ENCODE measurements around the gene ANKRD12.

ANKRD12 gene

DNA sequence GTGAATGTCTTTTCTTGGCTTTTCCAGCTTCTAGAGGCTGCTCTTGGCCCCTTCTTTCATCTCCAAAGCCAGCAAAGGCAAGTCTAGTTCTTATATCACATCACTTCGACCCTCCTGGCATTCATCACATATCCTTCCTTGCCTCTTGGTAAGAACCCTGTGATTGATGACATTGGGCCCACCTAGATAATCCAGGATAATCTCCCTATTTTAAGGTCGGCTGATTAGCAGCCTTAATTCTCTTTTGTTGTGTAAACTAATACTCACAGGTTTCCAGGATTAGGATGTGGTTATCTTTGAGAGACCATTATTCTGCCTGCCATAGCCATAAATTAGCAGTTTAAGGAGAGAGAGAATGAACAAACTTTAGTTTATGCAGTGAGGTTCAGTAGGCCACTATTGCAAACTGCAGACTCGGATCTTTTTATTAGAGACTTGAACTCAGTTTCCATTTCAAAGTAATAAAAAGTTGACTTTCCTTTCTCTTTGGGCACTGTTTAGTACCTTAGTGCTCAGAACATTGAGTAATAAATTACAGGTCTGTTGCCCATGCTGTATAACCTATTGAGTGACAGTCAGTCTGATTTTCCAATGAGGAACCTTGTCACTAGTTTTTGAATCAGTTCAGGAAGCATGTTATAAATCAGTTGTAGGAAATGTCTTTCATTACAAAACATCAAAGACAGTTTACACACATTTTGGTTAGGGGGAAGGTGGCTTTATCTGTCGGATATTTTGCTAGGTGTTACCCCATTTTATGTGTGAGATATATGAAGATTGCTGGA, 29.6 kb upstream of the ANKRD12 start:
- DNase-seq: no peak

DNA sequence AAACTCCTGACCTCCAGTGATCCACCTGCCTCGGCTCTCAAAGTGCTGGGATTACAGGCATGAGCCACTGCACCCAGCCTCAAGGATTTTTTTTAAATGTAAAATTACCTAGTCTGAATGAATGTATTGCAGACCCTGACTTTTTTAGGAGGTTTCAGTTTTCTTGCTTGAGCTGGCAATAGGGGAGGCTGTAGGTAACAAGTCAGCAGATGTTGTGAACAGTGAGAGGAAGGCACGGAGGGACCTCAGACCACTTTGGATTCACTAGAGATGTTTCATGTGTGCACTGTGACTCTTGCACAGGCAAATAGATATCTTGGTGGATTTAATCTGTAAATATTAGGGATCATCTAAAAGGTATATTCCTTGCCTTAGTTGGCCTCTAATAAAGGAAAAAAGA, 27.7 kb upstream of the ANKRD12 start:
- DNase-seq: no peak

DNA sequence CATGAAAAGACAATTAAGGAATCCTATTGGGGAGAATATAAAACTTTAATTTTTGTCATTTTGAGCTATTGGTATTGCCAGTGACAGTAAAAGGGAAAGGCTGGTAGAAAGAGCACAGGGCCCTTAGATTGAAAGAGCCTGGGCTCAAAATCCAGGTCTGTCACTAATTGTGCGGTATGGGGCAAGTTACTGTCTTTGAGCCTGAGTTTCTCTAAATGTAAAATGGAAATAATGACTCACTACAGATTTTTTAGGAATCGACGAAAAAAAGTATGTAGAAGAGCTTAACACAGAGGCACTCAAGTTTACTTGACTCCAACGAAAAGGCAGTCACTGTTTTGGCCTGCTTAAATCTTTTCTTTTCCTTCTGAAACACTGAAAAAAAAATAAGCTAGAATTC, 27.1 kb upstream of the ANKRD12 start:
- DNase-seq: no peak

DNA sequence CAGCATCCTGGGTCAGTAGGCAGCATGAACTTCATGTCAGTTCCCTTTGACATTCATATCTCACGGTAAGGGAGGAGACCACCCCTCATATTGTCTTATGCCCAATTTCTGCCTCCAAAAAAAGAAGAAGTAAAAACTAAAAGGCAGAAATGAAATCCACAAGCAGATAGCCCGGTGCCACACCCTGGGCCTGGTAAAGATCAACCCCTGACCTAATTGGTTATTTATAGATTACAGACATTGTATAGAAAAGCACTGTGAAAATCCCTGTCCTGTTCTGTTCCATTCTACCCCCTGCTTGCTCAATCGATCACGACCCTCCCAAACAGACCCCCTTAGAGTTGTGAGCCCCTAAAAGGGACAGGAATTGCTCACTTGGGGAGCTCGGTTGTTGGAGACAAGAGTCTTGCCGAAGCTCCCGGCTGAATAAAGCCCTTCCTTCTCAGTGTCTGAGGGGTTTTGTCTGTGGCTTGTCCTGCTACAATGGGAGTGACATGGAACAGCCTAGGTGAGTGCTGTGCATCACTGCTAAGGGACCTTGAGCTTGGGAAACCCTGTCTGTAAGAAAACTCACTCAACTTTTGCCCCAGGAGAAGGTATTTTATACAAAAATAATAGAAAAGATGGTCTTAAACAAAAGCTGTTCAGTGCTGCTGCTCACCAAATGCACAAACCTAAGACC, 23.0 kb upstream of the ANKRD12 start:
- no peak for DNase-seq

DNA sequence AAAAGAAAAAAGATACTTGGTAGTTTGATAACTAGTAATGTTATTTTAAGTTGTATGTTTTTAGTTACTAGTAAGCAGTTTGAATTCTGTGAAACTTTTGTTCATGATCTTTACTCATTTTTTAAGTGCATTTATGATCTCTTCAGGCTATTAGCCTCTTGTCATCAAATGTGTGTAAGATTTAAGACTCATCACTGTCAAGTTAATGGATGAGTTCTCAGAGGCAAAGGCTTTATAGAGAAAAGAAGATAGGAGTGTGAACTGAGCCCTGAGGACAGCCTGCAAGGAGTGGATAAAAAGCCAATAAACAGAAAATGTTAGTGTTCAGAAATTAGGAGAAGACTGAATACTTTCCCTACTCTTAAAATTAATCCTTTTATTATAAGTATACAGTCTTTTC, 20.6 kb upstream of the ANKRD12 start:
- DNase-seq: no peak

DNA sequence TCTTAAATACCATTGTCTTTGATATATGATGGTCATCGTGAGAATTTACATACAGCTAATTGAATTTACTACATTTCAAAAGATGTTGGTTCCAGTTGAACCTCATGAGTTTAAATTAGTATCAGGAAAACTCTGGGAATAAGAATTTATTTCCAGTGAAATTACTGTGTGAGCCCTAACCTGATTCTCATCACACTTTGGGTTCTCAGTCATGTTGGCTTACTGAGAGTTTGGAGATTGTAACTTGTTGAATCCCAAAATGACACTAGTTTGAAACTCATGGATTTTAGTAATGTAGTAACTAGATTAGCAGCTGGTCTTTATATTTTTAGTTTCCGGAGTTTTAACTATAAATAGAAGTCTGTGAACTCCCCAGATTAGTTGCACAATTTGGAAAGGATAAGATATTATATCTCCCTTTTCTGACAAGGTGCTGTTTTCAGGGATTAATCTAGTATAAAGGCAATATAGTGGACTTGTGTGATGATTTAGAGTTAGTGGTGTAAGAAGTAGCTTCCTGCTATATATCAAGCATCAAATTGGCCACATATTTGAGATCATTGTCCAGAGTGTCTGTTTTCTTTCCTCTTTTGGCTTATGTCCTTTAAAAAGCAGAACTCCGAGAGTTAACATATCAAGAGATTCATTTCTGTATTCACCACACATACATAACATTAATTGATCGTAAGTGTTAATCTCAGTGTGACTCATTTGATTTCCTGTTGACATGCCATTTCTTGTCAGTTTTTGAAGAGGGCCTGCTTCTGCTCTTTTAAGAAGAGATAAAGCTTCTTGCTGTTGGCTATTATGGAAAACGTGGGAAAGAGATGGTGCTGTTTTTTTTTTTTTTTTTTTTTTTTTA, 18.4 kb upstream of the ANKRD12 start:
- DNase-seq: no peak

DNA sequence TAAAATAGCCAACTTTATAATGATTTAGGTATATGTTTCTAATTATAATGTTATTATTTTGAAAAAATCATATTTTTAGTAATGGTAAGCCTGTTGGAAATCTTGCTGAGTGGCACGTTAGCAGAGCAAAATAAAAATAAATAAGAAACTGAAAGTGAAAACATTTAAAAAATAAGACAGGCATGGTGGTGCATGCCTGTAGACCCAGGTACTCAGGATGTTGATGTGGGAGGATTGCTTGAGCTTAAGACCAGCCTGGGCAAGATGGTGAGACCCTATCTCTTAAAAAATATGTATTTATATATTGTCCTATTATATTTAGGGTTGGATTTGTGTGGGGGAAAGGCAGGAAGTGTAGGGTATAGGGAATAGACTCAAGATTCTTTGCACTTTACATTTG, 15.8 kb upstream of the ANKRD12 start:
- no peak for DNase-seq

DNA sequence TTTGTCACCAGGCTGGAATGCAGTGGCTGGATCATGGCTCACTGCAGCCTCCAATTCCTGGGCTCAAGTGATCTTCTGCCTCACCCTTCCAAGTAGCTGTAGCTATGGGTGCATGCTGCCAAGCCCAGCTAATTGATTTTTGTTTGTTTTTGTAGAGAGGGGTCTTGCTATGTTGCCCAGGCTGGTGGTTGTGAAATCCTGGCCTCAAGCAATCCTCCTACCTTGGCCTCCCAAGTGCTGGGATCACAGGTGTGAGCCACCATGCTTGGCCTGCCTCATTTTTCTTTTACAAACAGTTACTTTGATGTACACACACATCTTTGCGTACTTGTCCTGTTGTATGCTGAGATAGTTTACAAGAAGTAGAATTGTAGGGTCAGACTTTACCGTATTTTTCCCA, 13.1 kb upstream of the ANKRD12 start:
- DNase-seq: no peak

DNA sequence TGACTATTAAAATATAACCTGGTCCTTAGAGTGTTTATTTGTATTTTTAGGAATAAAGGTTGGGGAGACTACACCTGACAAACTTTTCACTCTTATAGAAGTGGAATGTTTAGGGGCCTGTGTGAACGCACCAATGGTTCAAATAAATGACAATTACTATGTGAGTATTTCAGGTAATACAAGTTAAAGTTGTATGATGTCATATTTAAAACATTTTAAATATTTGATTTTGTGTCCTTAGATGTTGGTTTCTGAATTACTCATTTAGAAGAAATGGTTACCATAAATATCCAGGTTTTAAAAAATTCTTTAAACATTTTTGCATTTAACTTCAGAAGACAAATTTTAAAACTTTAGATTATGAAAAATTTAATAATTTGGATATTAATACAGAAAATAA, 11.8 kb upstream of the ANKRD12 start:
- no peak for DNase-seq

DNA sequence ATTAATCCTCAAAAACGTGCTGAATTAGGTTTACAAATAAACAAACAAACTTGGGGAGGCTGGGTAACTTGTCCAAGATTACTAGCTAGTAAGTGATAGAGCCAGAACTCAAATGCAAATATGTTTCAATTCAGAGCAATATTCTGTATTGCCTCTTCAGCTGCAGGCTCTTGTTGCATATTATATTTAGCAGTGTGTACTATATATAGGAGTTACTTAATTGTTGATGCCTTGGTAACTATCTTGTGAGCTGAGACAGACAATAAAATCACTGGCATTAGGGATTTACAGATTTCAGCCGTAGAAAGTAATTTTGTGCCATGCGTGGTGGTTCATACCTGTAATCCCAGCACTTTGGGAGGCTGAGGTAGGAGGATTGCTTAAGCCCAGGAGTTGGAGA, 10.2 kb upstream of the ANKRD12 start:
- no peak for DNase-seq

DNA sequence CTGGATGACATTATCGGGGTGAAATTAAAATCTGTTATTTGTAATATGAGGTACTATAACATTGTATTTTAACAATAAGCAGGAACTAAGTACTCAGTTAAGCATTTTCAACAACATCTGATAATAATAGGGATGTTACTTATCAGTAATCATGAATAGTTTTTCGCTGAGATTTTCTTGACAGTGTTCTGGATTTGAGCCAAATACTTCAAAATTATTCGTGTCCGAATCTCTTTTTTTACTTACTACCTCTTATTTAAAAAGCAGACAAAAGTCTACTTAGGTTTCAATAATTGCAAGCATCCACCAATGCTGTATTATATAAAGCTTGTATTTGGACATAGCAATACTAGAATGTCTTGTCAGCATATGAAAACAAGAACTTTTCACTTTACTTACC, 6.4 kb upstream of the ANKRD12 start:
- DNase-seq: no peak

DNA sequence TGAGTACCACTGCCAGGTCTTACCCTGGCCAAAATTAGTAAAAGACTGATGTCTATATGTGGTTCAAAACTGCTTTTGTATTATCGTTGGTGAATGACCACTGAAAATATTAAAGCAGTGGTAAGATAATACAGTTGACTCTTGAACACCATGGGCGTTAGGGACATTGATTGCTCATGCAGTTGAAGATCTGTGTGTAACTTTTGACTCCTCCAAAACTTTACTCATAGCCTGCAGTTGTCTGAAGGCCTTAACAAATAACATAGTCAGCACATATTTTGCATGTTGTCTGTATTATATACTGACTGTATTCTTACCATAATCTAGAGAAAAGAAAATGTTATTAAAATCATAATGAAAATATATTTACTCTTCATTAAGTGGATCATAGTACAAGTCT, 5.8 kb upstream of the ANKRD12 start:
- no peak for DNase-seq

DNA sequence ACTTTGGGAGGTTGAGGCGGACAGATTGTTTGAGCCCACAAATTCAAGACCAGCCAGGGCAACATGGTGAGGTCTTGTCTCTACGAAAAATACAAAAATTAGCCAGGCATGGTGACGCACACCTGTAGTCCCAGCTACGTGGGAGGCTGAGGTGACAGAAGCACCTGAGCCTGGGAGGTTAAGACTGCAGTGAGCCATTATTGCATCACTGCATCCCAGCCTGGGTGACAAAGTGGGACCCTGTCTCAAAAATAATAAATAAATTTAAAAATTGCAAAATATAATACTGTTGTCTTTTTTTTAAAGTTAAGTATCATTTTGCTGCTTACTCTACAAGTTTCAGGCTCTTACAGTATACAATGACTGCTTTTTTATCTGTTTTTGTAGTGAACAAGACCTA, 4.0 kb upstream of the ANKRD12 start:
- no peak for DNase-seq

DNA sequence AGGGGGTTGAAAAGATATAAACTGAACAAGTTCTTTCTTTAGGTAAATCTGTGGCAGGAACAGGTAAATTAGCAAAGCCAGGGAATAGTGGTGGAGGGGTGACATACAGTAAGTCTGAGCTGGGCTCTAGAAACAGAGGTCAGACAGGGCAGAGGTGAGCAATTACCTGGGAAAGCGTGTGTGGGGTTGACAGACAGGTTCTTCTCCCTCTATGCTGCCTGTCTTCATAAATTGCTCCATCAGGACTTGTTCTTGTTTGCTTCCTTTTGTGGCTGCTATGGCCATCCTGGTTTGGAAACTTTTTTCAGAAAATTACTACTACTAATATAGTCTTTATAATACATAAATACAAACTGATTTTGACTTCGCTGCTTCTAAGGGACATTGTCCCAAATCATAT, 3.4 kb upstream of the ANKRD12 start:
- no peak for DNase-seq

DNA sequence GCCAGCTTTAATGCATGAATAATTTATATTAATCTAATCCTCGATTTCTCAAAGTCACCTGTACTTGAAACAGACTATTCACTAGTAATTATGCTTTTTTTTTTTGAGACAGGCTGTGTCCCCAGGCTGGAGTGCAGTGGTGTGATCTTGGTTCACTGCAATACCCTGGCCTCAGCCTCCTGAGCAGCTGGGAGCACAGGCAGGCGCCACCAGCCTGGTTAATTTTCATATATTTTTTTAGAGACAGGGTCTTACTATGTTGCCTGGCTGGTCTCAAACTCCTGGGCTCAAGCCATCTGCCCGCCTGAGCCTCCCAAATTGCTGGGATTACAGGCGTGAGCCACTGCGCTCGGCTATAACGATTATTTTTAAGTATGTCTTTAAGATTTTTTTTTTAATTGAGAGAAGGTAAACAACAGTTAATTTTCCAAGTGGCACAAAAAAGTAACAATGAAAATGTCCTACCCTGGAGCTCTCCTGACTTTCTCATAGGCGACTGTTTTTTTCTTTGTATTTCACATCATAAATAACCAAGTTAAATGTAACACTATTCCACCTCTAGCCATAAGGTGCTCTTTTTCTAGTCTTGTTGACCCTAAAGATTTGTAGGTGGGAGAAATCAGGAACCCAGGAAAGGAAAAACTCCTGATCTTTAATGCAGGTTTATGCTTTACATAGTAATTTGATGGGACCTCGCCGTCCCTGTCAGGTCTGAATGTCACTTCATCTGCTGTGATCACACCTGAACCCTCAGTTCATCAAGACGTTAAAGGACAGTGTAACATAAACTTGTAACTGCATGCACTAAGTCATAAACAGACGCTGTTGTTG, 1.3 kb upstream of the ANKRD12 start:
- no peak for DNase-seq

DNA sequence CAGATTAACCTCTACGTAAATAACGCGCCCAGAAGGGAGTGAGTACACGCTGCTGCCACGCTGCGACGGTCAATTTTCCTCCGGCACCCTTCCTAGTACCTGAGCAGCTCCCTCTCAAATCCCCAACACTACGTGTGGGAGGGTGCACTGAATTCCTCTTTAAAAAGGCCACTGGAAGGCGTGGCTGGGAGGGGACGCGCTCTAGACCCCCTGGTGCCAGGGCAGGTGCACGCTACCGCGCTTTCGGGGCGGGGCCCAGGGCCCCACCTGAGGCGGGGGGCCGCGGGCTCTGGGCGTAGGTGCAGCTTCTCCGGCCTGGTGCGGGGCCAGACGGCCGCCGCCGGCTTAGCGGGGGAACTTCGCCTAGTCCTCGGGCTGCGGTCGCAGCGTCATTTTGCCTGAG, 668 bp upstream of the ANKRD12 start:
- DNase-seq: no peak

DNA sequence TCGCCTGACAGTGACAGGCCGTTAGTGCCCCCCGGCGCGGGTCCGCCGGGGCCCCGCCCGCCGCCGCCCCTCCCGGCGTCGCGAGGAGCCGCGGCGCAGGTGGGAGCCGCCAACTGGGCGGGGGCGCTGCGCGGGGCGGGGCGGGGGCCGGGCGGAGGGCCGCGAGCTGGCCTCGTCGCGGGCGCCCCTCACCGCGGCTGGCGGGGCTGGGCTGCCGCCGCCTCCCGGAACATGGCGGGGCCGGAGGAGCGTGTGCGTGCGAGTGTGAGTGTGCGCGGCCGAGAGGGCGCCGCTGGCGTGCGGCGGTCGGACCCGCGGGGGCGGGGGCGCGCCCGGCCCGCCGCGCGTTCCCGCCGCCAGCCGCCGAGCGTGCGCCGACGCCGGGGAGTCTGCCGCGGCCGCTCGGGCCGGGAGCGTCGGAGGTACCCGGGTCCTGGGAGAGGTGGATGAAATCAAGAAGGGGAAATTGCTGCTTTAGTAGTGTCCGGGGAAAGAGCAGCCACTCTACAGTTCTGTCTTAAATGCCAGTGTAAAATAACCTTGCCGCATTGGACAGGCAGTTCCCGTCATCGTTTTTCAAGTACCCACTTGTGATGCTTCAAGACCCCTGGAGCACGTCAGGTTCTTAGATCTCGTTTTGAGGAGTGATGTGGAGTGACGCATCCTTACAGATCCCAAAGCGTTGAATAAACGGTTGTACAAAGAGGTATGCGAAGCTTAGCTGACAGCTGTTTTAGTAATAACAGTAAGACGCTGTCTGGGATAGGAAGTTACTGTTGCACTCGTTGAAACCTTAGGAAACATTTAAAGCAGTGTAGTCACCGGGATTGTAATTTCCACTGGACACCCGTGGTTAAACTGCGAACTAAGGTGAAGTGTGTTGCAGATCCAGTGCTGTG, 836 bp downstream of the ANKRD12 start:
- DNase-seq: peak; percentile 60

DNA sequence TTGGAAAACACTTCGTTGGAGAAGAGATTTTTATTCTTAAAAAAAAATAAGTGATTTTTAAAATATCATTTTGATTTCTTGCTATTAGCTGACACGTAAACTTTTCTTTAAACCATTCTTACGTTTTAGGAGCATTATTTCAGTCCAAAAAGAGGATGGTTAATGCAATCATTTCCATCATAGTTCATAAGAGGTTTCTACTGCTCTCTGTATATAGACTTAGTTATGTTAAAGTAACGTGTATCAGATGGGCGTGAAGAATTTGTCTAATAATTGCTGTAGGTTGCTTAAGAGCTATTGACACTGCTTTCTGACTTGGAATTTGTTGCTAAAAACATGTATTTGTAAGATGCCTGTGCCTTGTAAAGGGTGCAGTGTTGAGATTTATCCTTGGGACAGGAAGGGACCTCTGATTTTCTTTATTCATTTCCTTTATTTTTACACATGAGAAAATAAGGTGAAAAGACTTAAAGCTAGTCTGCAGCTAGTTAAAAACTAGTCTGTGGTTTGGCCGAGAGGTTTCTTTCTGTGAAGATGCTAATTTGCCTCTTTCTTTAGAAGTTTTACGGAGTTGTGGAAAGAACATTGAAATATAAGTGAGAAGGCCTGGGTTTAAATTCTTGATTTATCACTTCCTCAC, 2.9 kb downstream of the ANKRD12 start:
- no peak for DNase-seq

DNA sequence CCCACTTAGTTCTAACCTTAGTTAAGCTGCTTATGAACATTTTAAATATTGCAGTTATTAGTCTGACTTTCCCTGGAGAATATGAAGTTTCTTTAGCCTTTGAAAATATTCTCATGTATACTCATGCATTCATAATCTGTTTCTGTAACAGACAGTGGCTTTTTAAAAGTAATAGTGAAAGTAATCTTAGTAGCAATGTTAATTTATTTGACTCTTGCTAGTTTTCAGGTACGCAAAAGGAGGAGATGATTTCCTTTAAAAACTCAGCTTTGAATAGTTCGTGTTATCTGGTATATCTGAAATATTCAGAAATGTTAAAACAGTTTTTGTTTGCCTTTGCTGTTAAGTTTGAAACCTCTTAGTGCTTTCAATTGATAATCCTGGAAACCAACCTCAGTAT, 3.8 kb downstream of the ANKRD12 start:
- DNase-seq: no peak

DNA sequence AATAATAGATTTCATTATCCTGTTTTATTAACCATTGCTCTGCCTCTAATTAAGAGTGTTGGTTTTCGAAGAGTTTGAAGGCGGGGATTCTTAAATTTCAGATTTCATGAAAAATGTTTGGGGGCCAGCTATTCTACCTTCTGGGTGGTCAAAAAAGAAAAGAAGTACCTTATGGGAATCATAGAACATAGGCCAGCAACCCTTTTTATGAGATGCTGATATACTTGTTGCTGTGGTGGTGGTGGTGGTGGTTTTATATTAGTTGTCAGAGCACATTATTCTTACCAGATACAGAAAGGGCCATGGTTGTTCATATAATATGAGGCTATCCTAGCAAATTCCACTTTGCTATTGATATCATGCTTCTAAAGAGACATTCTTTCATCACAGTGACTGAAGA, 4.4 kb downstream of the ANKRD12 start:
- no peak for DNase-seq

DNA sequence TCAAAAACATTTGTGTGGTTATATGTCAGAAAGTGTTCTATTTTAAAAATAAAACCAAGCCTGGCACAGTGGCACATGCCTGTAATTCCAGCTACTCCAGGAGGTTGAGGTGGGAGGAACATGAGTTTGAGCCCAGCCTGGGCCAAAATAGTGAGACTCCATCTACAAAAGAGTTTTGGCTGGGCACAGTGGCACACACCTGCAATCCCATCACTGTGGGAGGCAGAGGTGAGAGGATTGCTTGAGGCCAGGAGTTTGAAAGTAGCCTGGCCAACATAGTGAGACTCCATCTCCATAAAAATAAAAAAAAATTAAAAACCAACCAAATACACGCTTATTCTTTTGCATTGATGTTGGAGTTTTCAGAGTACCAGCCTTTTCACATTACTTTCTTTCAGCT, 9.6 kb downstream of the ANKRD12 start:
- DNase-seq: no peak
